ENCODE data around the gene ZMIZ1.

- TF ChIP-seq, protein P1, sequence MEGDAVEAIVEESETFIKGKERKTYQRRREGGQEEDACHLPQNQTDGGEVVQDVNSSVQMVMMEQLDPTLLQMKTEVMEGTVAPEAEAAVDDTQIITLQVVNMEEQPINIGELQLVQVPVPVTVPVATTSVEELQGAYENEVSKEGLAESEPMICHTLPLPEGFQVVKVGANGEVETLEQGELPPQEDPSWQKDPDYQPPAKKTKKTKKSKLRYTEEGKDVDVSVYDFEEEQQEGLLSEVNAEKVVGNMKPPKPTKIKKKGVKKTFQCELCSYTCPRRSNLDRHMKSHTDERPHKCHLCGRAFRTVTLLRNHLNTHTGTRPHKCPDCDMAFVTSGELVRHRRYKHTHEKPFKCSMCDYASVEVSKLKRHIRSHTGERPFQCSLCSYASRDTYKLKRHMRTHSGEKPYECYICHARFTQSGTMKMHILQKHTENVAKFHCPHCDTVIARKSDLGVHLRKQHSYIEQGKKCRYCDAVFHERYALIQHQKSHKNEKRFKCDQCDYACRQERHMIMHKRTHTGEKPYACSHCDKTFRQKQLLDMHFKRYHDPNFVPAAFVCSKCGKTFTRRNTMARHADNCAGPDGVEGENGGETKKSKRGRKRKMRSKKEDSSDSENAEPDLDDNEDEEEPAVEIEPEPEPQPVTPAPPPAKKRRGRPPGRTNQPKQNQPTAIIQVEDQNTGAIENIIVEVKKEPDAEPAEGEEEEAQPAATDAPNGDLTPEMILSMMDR (IDR thresholded peaks at IDR 0.05) = no peak
- no peak for TF ChIP-seq POLR2A (IDR thresholded peaks at IDR 0.05)
Measured at GRCh38 chr10:79063071-79063491, 5.7 kb upstream of the ZMIZ1 start.

Measured in body of pancreas (tissue), 4 donors.